Measurements from ENCODE around the gene ZRANB2. TPM values are rescaled to one million over a fixed set of nuclear protein-coding genes. Genes with fewer than 3 reads are reported as not detected.

Gene ZRANB2
- total and polyA plus RNA-seq, 2 donors (not counting 1 experiment from before 2014, with no cell fraction given), result 40.8 to 86.7 TPM

GRCh38 chr1:71027991-71028390 lies 52.8 kb downstream of the ZRANB2 start:
- Histone ChIP-seq H2AFZ (ENCODE audit: low read length) (no peak overlapping the region), H3K4me2 (ENCODE audit: extremely low read depth, insufficient read depth, low read length) (no peak overlapping the region), H3K9me3 (ENCODE audit: control insufficient read depth, insufficient read depth, low read depth, low read length) (no peaks in the 10 kb centered on the region), H3K36me3 (ENCODE audit: control insufficient read depth, insufficient read depth, low read length) (no peaks in the 10 kb centered on the region), H4K20me1 (ENCODE audit: control insufficient read depth, extremely low read depth, insufficient read depth, low read length) (no peaks in the 10 kb centered on the region), H3K27ac (ENCODE audit: insufficient read depth, low read length) (no peak overlapping the region), H3K4me3 (replicated peaks in 1 of 4; ENCODE audit: control extremely low read depth in 1 of 4, insufficient read depth in 1 of 4, low read depth in 3 of 4, low read length in 4 of 4) (no peak overlapping the region), H3K79me2 (ENCODE audit: control insufficient read depth, insufficient read depth, low read length) (no peaks in the 10 kb centered on the region), H3K27me3 (ENCODE audit: control insufficient read depth, insufficient read depth, low read length) (no peaks in the 10 kb centered on the region), H3K9ac (ENCODE audit: insufficient read depth, low read length) (no peak overlapping the region), H3K4me1 (ENCODE audit: control insufficient read depth, extremely low read depth, insufficient read depth, low read length) (no peaks in the 10 kb centered on the region)
- TF ChIP-seq CTCF (conservative IDR thresholded peaks at IDR 0.05 in 1 of 2, IDR thresholded peaks at IDR 0.05 in 1 of 2; ENCODE audit: low read depth in 1 of 2, low read length in 2 of 2), result no peak
- TF ChIP-seq EZH2 (IDR thresholded peaks at IDR 0.05; ENCODE audit: low read length, missing control alignments), result no peak
- DNase-seq (ENCODE audit: low read depth in 2 of 2), result no peak

- no peak overlapping the region for H2AFZ ChIP-seq (ENCODE audit: low read length)
- no peak overlapping the region for H3K4me3 ChIP-seq (replicated peaks in 1 of 4; ENCODE audit: control extremely low read depth in 1 of 4, insufficient read depth in 1 of 4, low read depth in 3 of 4, low read length in 4 of 4)
- H3K9ac ChIP-seq (ENCODE audit: insufficient read depth, low read length), result no peak overlapping the region
- H3K27ac ChIP-seq (ENCODE audit: insufficient read depth, low read length), result no peak overlapping the region
- no peaks in the 10 kb centered on the region for H3K9me3 ChIP-seq (ENCODE audit: control insufficient read depth, insufficient read depth, low read depth, low read length)
- no peaks in the 10 kb centered on the region for H3K36me3 ChIP-seq (ENCODE audit: control insufficient read depth, insufficient read depth, low read length)
- no peaks in the 10 kb centered on the region for H3K4me1 ChIP-seq (ENCODE audit: control insufficient read depth, extremely low read depth, insufficient read depth, low read length)
- H3K4me2 ChIP-seq (ENCODE audit: extremely low read depth, insufficient read depth, low read length), result no peak overlapping the region
- no peaks in the 10 kb centered on the region for H3K27me3 ChIP-seq (ENCODE audit: control insufficient read depth, insufficient read depth, low read length)
- H4K20me1 ChIP-seq (ENCODE audit: control insufficient read depth, extremely low read depth, insufficient read depth, low read length), result no peaks in the 10 kb centered on the region
- H3K79me2 ChIP-seq (ENCODE audit: control insufficient read depth, insufficient read depth, low read length), result no peaks in the 10 kb centered on the region
- TF ChIP-seq CTCF (conservative IDR thresholded peaks at IDR 0.05 in 1 of 2, IDR thresholded peaks at IDR 0.05 in 1 of 2; ENCODE audit: low read depth in 1 of 2, low read length in 2 of 2) (no peak), EZH2 (IDR thresholded peaks at IDR 0.05; ENCODE audit: low read length, missing control alignments) (no peak)
- no peak for DNase-seq (ENCODE audit: low read depth in 2 of 2)
Observed at GRCh38 chr1:71026093-71026492, 54.7 kb downstream of the ZRANB2 start.

GRCh38 chr1:71023515-71023914 lies 57.3 kb downstream of the ZRANB2 start:
- Histone ChIP-seq H3K9me3 (ENCODE audit: control insufficient read depth, insufficient read depth, low read depth, low read length) (no peaks in the 10 kb centered on the region), H3K4me1 (ENCODE audit: control insufficient read depth, extremely low read depth, insufficient read depth, low read length) (no peaks in the 10 kb centered on the region)

More at GRCh38 chr1:71023515-71023914, 57.3 kb downstream of the ZRANB2 start:
- Histone ChIP-seq H3K4me3 (replicated peaks in 1 of 4; ENCODE audit: control extremely low read depth in 1 of 4, insufficient read depth in 1 of 4, low read depth in 3 of 4, low read length in 4 of 4) (no peak overlapping the region), H4K20me1 (ENCODE audit: control insufficient read depth, extremely low read depth, insufficient read depth, low read length) (no peaks in the 10 kb centered on the region), H3K27me3 (ENCODE audit: control insufficient read depth, insufficient read depth, low read length) (no peaks in the 10 kb centered on the region), H3K79me2 (ENCODE audit: control insufficient read depth, insufficient read depth, low read length) (no peaks in the 10 kb centered on the region), H3K4me2 (ENCODE audit: extremely low read depth, insufficient read depth, low read length) (no peak overlapping the region), H3K9ac (ENCODE audit: insufficient read depth, low read length) (no peak overlapping the region), H3K27ac (ENCODE audit: insufficient read depth, low read length) (no peak overlapping the region), H3K36me3 (ENCODE audit: control insufficient read depth, insufficient read depth, low read length) (no peaks in the 10 kb centered on the region), H2AFZ (ENCODE audit: low read length) (no peak overlapping the region)
- DNase-seq (ENCODE audit: low read depth in 2 of 2), result no peak
- no peak for TF ChIP-seq CTCF (conservative IDR thresholded peaks at IDR 0.05 in 1 of 2, IDR thresholded peaks at IDR 0.05 in 1 of 2; ENCODE audit: low read depth in 1 of 2, low read length in 2 of 2)
- TF ChIP-seq EZH2 (IDR thresholded peaks at IDR 0.05; ENCODE audit: low read length, missing control alignments), result no peak

All from fibroblast of lung (primary cell).